Tibial nerve (tissue), 4 donors: ENCODE results near the gene CTNNA2.

Experiments
- EP300 ChIP-seq, 2 donors: sonication (generic); formaldehyde crosslinking; IDR thresholded peaks; one replicate each; pipeline ENCODE4 v1.6.1; 2017; ENCODE audit warnings: antibody characterized with exemption in 2 of 2, mild to moderate bottlenecking in 1 of 2
- POLR2A ChIP-seq, 2 donors: fragments of 450-650 bp; IDR thresholded peaks; one replicate each; pipeline ENCODE4 v1.6.1; 2017; ENCODE audit warnings: antibody characterized with exemption in 2 of 2, mild to moderate bottlenecking in 2 of 2, moderate library complexity in 2 of 2
- TF ChIP-seq, protein P1 (sequence below), 5 experiments: fragments of 200-600 bp in 3 of 5; fragments of 450-650 bp in 2 of 5; sonication (generic) in 3 of 5; IDR thresholded peaks; one replicate each; pipeline ENCODE4 v1.5.1; 2016 to 2019; ENCODE audit warnings: antibody characterized with exemption in 5 of 5, mild to moderate bottlenecking in 3 of 5, moderate library complexity in 2 of 5

DNA sequence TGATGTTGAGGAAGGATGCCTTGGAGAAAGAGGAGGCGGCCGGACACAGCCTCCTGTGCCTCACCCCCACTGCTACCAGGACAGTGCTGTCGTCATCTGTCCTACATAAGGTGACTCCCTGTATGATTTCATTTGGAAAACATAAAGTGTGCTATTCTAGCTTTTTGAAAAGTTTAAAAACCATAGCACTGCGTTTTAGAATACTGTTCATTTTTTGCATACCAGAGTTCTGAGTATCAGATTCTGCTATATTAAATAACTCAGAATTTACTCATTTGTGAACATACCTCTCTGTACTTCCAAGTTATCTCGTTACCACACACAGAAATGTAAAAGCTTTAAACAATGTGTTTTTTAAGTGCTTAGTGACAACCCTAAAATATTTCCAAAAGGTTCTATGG is 488.9 kb downstream of the CTNNA2 start:
- TF ChIP-seq, protein P1, sequence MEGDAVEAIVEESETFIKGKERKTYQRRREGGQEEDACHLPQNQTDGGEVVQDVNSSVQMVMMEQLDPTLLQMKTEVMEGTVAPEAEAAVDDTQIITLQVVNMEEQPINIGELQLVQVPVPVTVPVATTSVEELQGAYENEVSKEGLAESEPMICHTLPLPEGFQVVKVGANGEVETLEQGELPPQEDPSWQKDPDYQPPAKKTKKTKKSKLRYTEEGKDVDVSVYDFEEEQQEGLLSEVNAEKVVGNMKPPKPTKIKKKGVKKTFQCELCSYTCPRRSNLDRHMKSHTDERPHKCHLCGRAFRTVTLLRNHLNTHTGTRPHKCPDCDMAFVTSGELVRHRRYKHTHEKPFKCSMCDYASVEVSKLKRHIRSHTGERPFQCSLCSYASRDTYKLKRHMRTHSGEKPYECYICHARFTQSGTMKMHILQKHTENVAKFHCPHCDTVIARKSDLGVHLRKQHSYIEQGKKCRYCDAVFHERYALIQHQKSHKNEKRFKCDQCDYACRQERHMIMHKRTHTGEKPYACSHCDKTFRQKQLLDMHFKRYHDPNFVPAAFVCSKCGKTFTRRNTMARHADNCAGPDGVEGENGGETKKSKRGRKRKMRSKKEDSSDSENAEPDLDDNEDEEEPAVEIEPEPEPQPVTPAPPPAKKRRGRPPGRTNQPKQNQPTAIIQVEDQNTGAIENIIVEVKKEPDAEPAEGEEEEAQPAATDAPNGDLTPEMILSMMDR (IDR thresholded peaks at IDR 0.05) = no peak
- TF ChIP-seq POLR2A (IDR thresholded peaks at IDR 0.05) (no peak), EP300 (IDR thresholded peaks at IDR 0.05) (no peak)
